Heart left ventricle (tissue), 16 donors: ENCODE results near the gene EFCAB12. TPM values are rescaled to one million over a fixed set of nuclear protein-coding genes. Genes with fewer than 3 reads are reported as not detected.

ENCODE experiments used
- ATAC-seq, 4 donors: fragments of 200-7000 bp; cut with Tn5 transposase; one replicate each; pipeline ENCODE4 v1.9.1; 2020 to 2022; ENCODE audit warnings: moderate library complexity in 4 of 4, mild to moderate bottlenecking in 3 of 4, moderate number of reproducible peaks in 1 of 4
- DNase-seq, 5 donors: peaks; one replicate each; pipeline ENCODE4 v3.0.0-alpha.2; 2020
- H3K27ac ChIP-seq, 12 donors: fragments of 200-600 bp; sonication (generic) in 4 of 12; one replicate each; pipeline versions ENCODE4 v1.5.0 to v1.8.0; 2016 to 2022; ENCODE audit warnings: mild to moderate bottlenecking in 2 of 12
- H3K27me3 ChIP-seq, 9 donors: fragments of 200-600 bp; sonication (generic) in 2 of 9; one replicate each; pipeline versions ENCODE4 v1.5.1 to v1.8.0; 2016 to 2022; ENCODE audit warnings: mild to moderate bottlenecking in 3 of 9
- H3K36me3 ChIP-seq, 9 donors: fragments of 200-600 bp; sonication (generic) in 2 of 9; one replicate each; pipeline versions ENCODE4 v1.5.0 to v1.8.0; 2018 to 2022; ENCODE audit warnings: mild to moderate bottlenecking in 2 of 9
- H3K4me1 ChIP-seq, 12 donors: fragments of 200-600 bp; sonication (generic) in 4 of 12; one replicate each; pipeline versions ENCODE4 v1.5.0 to v1.8.0; 2016 to 2022; ENCODE audit warnings: mild to moderate bottlenecking in 3 of 12
- H3K4me3 ChIP-seq, 12 donors: fragments of 200-600 bp; sonication (generic) in 4 of 12; one replicate each; pipeline versions ENCODE4 v1.5.0 to v1.8.0; 2017 to 2022; ENCODE audit warnings: mild to moderate bottlenecking in 9 of 12, moderate library complexity in 4 of 12
- H3K9me3 ChIP-seq, 12 donors: fragments of 200-600 bp; sonication (generic) in 4 of 12; one replicate each; pipeline versions ENCODE4 v1.5.0 to v1.8.0; 2016 to 2022; ENCODE audit warnings: mild to moderate bottlenecking in 1 of 12
- POLR2A ChIP-seq, 2 donors: fragments of 450-650 bp; IDR thresholded peaks; one replicate each; pipeline ENCODE4 v1.6.1; 2017; ENCODE audit warnings: antibody characterized with exemption in 2 of 2, mild to moderate bottlenecking in 2 of 2, moderate library complexity in 2 of 2
- WGBS, 4 donors: extraction: QIAGEN DNeasy Blood & Tissue Kit in 2 of 4; methylation state at CpG; one replicate each; pipeline versions ENCODE4 v1.1.5 to v1.1.7; 2013 to 2018; 5-methylcytosine and 5-hydroxymethylcytosine counted together
- intact Hi-C, 10 donors: fragments of 100-400 bp; cut with DNase I; formaldehyde crosslinking; loops; one replicate each; pipeline versions ENCODE4 v1.11.1 to v1.14.2; 2022
- polyA plus RNA-seq, 2 donors: library from polyadenylated mRNA; stranded (reverse); fragments of 200-250 nt; gene quantifications; one replicate each; pipeline ENCODE4 v1.2.3, GENCODE V29; 2013
- total RNA-seq, 9 donors: library from RNA; depleted of rRNA in 2 of 9; stranded (reverse); fragments of >200 nt in 2 of 9; fragmentation: NEBNext Ultra II Directional in 3 of 9; extraction: Animal tissue kit (Norgen Biotek cat#: 25700) in 3 of 9; gene quantifications; one replicate each; pipeline versions ENCODE4 v1.1.0 to v1.2.4, GENCODE V29; 2016 to 2023
- TF ChIP-seq, protein P1 (sequence below), 12 donors: fragments of 200-600 bp; sonication (generic) in 4 of 12; IDR thresholded peaks; one replicate each; pipeline versions ENCODE4 v1.5.0 to v1.8.0; 2018 to 2022; ENCODE audit warnings: antibody characterized with exemption in 12 of 12, mild to moderate bottlenecking in 5 of 12
- donor health status: ischemic (EF 13 %, LVEDD 7.1; RV severe dilation, severe dysfunction).
- donor health status: healthy with polysubstance abuse.
- donor health status: DM: no; HTN: yes; CAD: no.
- donor health status: DM: no; HTN: no; CAD: no.
- donor health status: ischemic (EF 25% LVEDD 6.9; RV normal size, moderate dysfunction).
- donor health status: ischemic (EF 25% LVEDD 5.7; RV mildly dilated, moderate dysfunction).
- donor health status: healthy.
- donor health status: DM: yes; HTN: yes; CAD: no.
- donor health status: ischemic (EF 35%, LVEDD 5.7; RV mildly dilated, moderate dysfunction).
- donor health status: nonischemic (EF 11% LVEDD 7.7; RV severe dilation, severe dysfunction).
- donor health status: DM: yes; HTN: yes; CAD: no.
- donor health status: PGD.
- donor health status: ischemic (EF 29% LVEDD 5.4; RV normal size, mild dysfunction).
- donor health status: nonischemic (EF 23%, LVEDD 6.1; RV moderate dilation, normal function).

The EFCAB12 gene
- total and polyA plus RNA-seq, 11 donors = 0.07 to 0.20 (median 0.13) TPM; not detected in 5

- TF ChIP-seq, protein P1, sequence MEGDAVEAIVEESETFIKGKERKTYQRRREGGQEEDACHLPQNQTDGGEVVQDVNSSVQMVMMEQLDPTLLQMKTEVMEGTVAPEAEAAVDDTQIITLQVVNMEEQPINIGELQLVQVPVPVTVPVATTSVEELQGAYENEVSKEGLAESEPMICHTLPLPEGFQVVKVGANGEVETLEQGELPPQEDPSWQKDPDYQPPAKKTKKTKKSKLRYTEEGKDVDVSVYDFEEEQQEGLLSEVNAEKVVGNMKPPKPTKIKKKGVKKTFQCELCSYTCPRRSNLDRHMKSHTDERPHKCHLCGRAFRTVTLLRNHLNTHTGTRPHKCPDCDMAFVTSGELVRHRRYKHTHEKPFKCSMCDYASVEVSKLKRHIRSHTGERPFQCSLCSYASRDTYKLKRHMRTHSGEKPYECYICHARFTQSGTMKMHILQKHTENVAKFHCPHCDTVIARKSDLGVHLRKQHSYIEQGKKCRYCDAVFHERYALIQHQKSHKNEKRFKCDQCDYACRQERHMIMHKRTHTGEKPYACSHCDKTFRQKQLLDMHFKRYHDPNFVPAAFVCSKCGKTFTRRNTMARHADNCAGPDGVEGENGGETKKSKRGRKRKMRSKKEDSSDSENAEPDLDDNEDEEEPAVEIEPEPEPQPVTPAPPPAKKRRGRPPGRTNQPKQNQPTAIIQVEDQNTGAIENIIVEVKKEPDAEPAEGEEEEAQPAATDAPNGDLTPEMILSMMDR (IDR thresholded peaks at IDR 0.05) = no peak
- TF ChIP-seq POLR2A (IDR thresholded peaks at IDR 0.05) = no peak
- H3K4me3 ChIP-seq = no peak overlapping the region
- H3K36me3 ChIP-seq = no peaks in the 10 kb centered on the region
- intact Hi-C loops = no loop called here
- ATAC-seq (no peak), DNase-seq (no peak)
- H3K9me3 ChIP-seq = no peaks in the 10 kb centered on the region
- no peak overlapping the region for H3K27ac ChIP-seq
- WGBS, 4 donors = 86 to 100% (median 93%) methylated on average over 1 to 10 of the region's 10 CpGs
- H3K27me3 ChIP-seq = no peaks in the 10 kb centered on the region
- peaks cover 0 to 14% (median 10%) of the 10 kb centered on the region in 12 donors for H3K4me1 ChIP-seq
These were observed 71.5 kb downstream of the EFCAB12 start for GRCh38 chr3:129356756-129357425.

DNA sequence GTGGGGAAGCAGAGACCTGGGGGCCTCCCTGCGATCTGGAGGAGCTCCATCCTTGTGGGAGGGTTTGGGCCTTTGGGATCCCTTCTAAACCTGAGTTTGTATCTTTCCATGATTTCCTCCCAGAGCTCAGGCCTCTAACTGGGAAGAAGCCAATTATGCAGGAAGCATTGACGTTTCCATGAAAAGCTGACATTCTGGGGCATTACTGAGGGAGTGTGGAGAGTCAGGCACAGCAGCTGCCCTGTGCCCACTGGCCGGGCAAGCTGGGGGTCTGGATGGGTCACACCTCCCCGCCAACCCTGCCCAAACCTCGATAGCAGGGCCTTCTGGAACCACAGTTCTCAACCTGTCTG lies 74.9 kb downstream of the EFCAB12 start:
- peak in 1 of 5 donors; percentile 4 for DNase-seq
- Histone ChIP-seq H3K4me3 (no peak overlapping the region), H3K27ac (peak overlapping the region; percentile 24 to 78 (median 58)), H3K9me3 (no peaks in the 10 kb centered on the region), H3K4me1 (peaks cover 0 to 23% (median 14%) of the 10 kb centered on the region in 12 donors), H3K36me3 (no peaks in the 10 kb centered on the region), H3K27me3 (no peaks in the 10 kb centered on the region)
- TF ChIP-seq POLR2A (IDR thresholded peaks at IDR 0.05) = no peak
- TF ChIP-seq, protein P1 (IDR thresholded peaks at IDR 0.05) = peak in 1 of 12 donors; percentile 3
- no peak for ATAC-seq
- 71 to 97% (median 81%) methylated on average over 4 to 5 of the region's 5 CpGs for WGBS, 4 donors
- intact Hi-C loops = no loop called here

GRCh38 chr3:129352650-129353588 lies 75.5 kb downstream of the EFCAB12 start:
- Histone ChIP-seq H3K27ac (peak overlapping the region; percentile 24 to 78 (median 58)), H3K9me3 (no peaks in the 10 kb centered on the region), H3K36me3 (no peaks in the 10 kb centered on the region), H3K4me3 (no peak overlapping the region), H3K4me1 (peaks cover 0 to 23% (median 14%) of the 10 kb centered on the region in 12 donors), H3K27me3 (no peaks in the 10 kb centered on the region)
- WGBS, 4 donors = 67 to 75% (median 72%) methylated on average over 13 to 14 of the region's 14 CpGs
- peak in 4 of 5 donors; percentile 49 to 53 (median 51) for DNase-seq
- ATAC-seq = peak; percentile 17 to 65 (median 36)
- intact Hi-C loops = no loop called here
- no peak for TF ChIP-seq POLR2A (IDR thresholded peaks at IDR 0.05)
- TF ChIP-seq, protein P1 (IDR thresholded peaks at IDR 0.05) = peak in 2 of 12 donors; percentile 11 to 18

- intact Hi-C loops = no loop called here
- no peak for DNase-seq
- 79 to 92% (median 88%) methylated on average over 7 to 8 of the region's 8 CpGs for WGBS, 4 donors
- no peak for TF ChIP-seq POLR2A (IDR thresholded peaks at IDR 0.05)
- TF ChIP-seq, protein P1 (IDR thresholded peaks at IDR 0.05) = peak in 1 of 12 donors; percentile 23
- Histone ChIP-seq H3K27ac (peak overlapping the region in 1 of 12 donors; percentile 66), H3K4me3 (no peak overlapping the region), H3K27me3 (no peaks in the 10 kb centered on the region), H3K4me1 (peaks cover 0 to 28% (median 17%) of the 10 kb centered on the region in 12 donors), H3K9me3 (no peaks in the 10 kb centered on the region), H3K36me3 (no peaks in the 10 kb centered on the region)
- no peak for ATAC-seq
These were observed 76.4 kb downstream of the EFCAB12 start for GRCh38 chr3:129352045-129352444.
